ENCODE data around the gene KIAA0513. TPM values are rescaled to one million over a fixed set of nuclear protein-coding genes. Genes with fewer than 3 reads are reported as not detected.

The KIAA0513 gene
- total and polyA plus RNA-seq, 2 donors (not counting 3 experiments of a cell fraction or from before 2014, with no cell fraction given) = 1.8 to 4.3 TPM

GRCh38 chr16:85105475-85105874 is 77.9 kb downstream of the KIAA0513 start:
- BruUV-seq (replicated peaks) = no TSS peak
- FAIRE-seq = no peak
- H3K79me2 ChIP-seq (ENCODE audit: control insufficient read depth, insufficient read depth, low read length) = no peaks in the 10 kb centered on the region
- ChIA-PET POLR2A (no interaction called here), CTCF (interaction anchor here (1.4 to 3.0 kb wide), 3 partner anchors 9 to 511 kb away, joined by 6 to 13 read pairs (median 11); no protein-coding TSS in a partner anchor)
- H2AFZ ChIP-seq (ENCODE audit: low read depth, low read length) = no peak overlapping the region
- H3K36me3 ChIP-seq (ENCODE audit: control insufficient read depth in 2 of 2, extremely low read depth in 1 of 2, insufficient read depth in 2 of 2, low read length in 2 of 2) = no peaks in the 10 kb centered on the region
- H3K9ac ChIP-seq (replicated peaks; ENCODE audit: extremely low read depth, insufficient read depth, low read length) = no peak overlapping the region
- TF ChIP-seq JUN (IDR thresholded peaks at IDR 0.05; ENCODE audit: borderline replicate concordance, insufficient read depth, insufficient read length, low read depth) = no peak
- H3K27me3 ChIP-seq (ENCODE audit: control insufficient read depth in 2 of 2, insufficient read depth in 2 of 2, low read length in 2 of 2) = no peaks in the 10 kb centered on the region
- H3K9me3 ChIP-seq (replicated peaks; ENCODE audit: control insufficient read depth, insufficient read depth, low read length) = no peaks in the 10 kb centered on the region
- no peak overlapping the region for H3K4me2 ChIP-seq (ENCODE audit: insufficient read depth, low read length)
- intact Hi-C loops (cut with micrococcal nuclease) (no loop called here), dilution Hi-C loops (cut with MboI; ENCODE audit: extremely low pct_ligation_motif_present, low sequenced_read_pairs) (no loop called here)
- H3K4me1 ChIP-seq (ENCODE audit: control insufficient read depth, extremely low read depth, insufficient read depth, low read length) = no peaks in the 10 kb centered on the region
- DNase-seq (ENCODE audit: low read depth, low spot score) = no peak
- no peak overlapping the region for H3K4me3 ChIP-seq (replicated peaks in 1 of 3; ENCODE audit: insufficient read depth in 1 of 3, low read depth in 1 of 3, low read length in 3 of 3)
- H3K27ac ChIP-seq (ENCODE audit: insufficient read depth, low read depth, low read length) = no peak overlapping the region
- no peaks in the 10 kb centered on the region for H3K9me1 ChIP-seq (replicated peaks; ENCODE audit: control insufficient read depth, extremely low read depth, insufficient read depth, low read length)
- no peaks in the 10 kb centered on the region for H4K20me1 ChIP-seq (replicated peaks; ENCODE audit: control insufficient read depth, extremely low read depth, insufficient read depth, low read length)

DNA sequence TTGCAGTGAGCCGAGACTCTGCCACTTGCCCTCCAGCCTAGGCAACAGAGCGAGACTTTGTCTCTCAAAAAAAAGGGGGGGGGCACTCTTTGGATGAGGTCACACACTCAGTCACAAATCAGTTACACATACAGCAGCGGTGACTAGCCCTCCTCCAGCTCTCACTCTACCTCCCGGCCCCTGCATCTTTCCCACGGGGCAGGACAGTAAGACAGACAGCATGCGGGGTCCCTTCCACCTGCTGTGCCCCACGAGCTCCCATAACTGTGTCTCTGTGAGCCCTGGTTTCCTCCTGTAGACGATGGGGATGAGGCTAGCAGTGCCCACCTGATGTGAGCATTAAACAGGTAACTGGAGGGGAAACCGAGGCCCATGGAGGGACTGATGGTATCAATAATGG is 79.5 kb downstream of the KIAA0513 start:
- Histone ChIP-seq H4K20me1 (replicated peaks; ENCODE audit: control insufficient read depth, extremely low read depth, insufficient read depth, low read length) (no peaks in the 10 kb centered on the region), H3K79me2 (ENCODE audit: control insufficient read depth, insufficient read depth, low read length) (no peaks in the 10 kb centered on the region), H2AFZ (ENCODE audit: low read depth, low read length) (no peak overlapping the region), H3K4me2 (ENCODE audit: insufficient read depth, low read length) (no peak overlapping the region), H3K4me1 (ENCODE audit: control insufficient read depth, extremely low read depth, insufficient read depth, low read length) (no peaks in the 10 kb centered on the region), H3K9me1 (replicated peaks; ENCODE audit: control insufficient read depth, extremely low read depth, insufficient read depth, low read length) (no peaks in the 10 kb centered on the region), H3K27me3 (ENCODE audit: control insufficient read depth in 2 of 2, insufficient read depth in 2 of 2, low read length in 2 of 2) (no peaks in the 10 kb centered on the region), H3K27ac (ENCODE audit: insufficient read depth, low read depth, low read length) (no peak overlapping the region), H3K36me3 (ENCODE audit: control insufficient read depth in 2 of 2, extremely low read depth in 1 of 2, insufficient read depth in 2 of 2, low read length in 2 of 2) (no peaks in the 10 kb centered on the region), H3K9me3 (replicated peaks; ENCODE audit: control insufficient read depth, insufficient read depth, low read length) (no peaks in the 10 kb centered on the region), H3K9ac (replicated peaks; ENCODE audit: extremely low read depth, insufficient read depth, low read length) (no peak overlapping the region), H3K4me3 (replicated peaks in 1 of 3; ENCODE audit: insufficient read depth in 1 of 3, low read depth in 1 of 3, low read length in 3 of 3) (no peak overlapping the region)
- ChIA-PET POLR2A (no interaction called here), CTCF (interaction anchor here (1.6 kb wide), 1 partner anchor 8 kb away, joined by 7 read pairs; no protein-coding TSS in a partner anchor)
- DNase-seq (ENCODE audit: low read depth, low spot score) (no peak), FAIRE-seq (no peak)
- no peak for TF ChIP-seq MYC (IDR thresholded peaks at IDR 0.05; ENCODE audit: low read depth, low read length)
- dilution Hi-C loops (cut with MboI; ENCODE audit: extremely low pct_ligation_motif_present, low sequenced_read_pairs) (no loop called here), intact Hi-C loops (cut with micrococcal nuclease) (no loop called here)
- BruUV-seq (replicated peaks) = no TSS peak

Measured in endothelial cell of umbilical vein (primary cell).